HG03135 (cell line): ENCODE measurements around the gene ETS1.

Experiments
- ATAC-seq: cut with Tn5 transposase; IDR thresholded peaks from one replicate; pipeline ENCODE4 v1.9.1; 2021; ENCODE audit warnings: mild to moderate bottlenecking, moderate library complexity; ENCODE audit not compliant: unreplicated experiment

ETS1 gene

GRCh38 chr11:128595775-128596174 is 8.4 kb upstream of the ETS1 start:
- no peak for ATAC-seq

DNA sequence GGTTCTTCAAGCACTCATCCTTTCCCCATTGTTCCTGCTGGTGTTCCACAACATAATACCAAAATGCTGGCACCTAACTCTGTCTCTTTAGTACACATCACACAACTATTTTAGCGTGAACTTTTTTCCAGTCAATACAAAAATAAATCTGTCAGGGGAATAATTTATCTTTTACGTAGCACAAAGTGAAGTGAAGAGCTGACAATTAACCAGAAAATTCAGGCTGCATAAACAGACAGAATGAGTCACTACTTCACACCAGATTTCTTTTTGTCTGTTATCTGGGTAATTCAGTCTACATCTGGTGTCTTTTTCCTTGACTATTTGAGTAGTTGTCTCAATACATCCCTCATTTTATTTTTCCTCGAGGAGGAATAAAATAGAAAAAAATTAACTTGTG is 7.9 kb upstream of the ETS1 start:
- ATAC-seq: no peak

GRCh38 chr11:128594226-128594625 is 6.9 kb upstream of the ETS1 start:
- no peak for ATAC-seq

GRCh38 chr11:128593281-128593680 is 5.9 kb upstream of the ETS1 start:
- no peak for ATAC-seq

GRCh38 chr11:128592454-128592853 is 5.1 kb upstream of the ETS1 start:
- ATAC-seq: no peak

DNA sequence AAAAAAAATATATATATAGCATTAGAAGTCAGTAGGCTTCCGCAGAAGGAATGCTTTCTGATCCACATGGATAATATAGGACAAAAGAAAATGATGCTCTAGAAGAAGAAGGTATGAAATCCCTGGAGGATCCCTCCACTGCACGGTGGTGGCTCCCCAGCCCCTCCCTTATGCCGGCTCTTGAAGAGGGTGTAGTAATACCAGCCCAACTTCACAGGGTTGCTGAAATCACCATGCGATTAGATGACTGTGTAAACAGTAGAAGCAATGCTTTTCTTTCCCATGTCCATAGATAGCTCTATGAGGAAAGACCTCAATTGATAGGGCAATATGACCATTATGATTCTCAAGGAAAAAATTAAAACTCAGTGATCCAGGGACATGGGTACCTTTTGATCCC is 3.2 kb upstream of the ETS1 start:
- ATAC-seq: no peak

DNA sequence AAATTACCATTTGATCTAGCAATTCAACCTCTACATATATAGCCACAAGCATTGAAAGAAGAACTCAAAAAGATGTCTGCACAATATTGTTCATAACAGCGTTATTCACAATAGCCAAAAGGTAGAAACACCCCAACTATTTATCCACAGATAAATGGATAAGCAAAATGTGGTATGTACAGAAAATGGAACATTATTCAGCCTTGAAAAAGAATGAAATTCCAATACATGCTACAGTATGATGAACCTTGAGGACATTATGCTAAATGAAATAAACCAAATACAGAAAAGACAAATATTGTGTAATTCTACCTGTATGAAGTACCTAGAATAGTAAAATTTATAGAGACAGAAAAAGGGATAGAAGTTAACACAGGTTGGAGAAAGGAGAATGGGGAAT is 2.6 kb upstream of the ETS1 start:
- no peak for ATAC-seq

GRCh38 chr11:128588093-128588492 is 735 bp upstream of the ETS1 start:
- no peak for ATAC-seq

- no peak for ATAC-seq
Observed at GRCh38 chr11:128586689-128587088, 669 bp downstream of the ETS1 start.

DNA sequence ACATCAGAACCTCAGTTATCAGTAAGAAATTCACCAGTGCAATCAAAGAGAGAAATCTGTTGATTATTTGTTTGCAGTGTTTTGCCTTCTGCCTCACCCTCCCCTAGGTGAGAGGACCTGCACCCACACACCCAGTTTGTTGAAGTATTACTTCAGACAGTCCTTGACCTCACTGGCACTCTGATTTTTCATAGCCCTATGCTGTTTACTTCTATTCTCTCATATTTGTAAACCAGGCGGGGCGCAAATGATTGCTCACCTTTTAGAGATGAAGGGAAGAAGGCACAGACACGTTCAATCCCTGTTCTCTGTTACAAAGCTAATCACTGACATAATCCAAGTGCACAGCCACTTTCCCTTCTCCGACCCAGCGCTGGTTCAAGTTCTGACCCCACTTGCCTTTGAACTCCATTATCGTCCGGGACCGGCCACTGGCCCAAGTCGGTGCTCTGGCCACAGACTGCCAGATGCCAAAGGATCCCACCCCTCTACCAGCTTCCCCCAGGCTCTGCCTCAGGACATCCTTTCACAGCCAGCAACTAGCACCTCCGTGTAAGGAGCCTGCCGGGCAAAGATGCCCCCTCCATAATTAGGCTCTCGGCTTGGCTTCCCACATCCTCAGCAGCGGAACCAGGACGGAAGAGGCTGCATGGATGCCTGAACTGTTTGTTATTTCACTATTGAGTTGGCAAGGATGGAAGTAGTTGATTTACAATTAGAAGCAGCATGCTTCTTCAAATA is 1.7 kb downstream of the ETS1 start:
- no peak for ATAC-seq

DNA sequence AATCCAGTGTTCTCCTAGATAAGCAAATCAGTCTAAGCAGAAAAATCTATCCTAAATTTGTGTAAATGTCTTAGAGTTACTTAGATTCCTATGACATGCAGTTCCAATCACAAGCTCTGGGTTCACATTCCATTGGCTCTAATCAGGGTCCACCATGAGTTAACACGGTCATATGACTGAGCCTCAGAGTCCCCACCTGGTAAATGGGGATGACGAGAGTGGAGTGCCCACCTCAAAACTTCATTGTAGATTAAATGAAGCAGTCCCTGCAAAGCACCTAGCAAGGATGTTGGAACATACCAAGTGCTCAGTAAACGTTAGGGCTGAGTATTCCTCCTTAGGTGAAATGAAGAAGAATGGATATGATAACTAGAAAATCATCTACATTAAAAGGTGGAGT is 3.1 kb downstream of the ETS1 start:
- ATAC-seq: no peak

GRCh38 chr11:128582496-128583366 is 4.6 kb downstream of the ETS1 start:
- ATAC-seq: no peak

DNA sequence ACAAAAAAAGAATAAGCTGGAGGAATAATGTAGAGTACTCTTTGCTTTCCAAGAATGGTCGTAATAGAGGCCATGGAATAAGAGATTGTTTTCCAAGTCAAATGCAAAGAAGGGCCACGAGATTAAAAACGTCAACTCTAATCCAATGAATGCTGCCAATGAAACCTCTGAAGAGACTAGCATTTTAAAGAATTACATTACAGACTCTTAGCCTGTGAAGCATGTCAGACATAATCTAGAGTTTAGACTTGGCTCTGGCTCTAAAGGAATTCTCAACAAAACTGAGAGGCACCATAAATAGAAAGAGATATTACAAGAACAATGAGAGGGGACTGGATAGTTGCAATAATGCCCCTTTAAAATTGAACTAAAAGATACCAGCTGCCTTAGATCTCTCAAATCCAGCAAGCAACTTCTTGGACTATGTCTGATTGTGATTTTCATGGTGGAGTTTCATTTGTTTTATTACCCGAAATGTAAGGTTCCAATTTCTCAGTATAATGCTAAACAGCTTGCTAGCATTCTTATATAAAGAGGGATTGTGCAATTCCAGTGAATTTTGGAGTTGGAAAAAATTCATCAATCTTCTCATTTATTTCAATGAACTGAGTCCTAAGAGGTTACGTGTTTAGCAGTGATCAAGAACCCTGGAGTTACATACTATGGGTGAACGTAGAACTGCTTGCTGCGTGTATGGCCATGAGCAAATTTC is 5.6 kb downstream of the ETS1 start:
- ATAC-seq: no peak

- ATAC-seq: no peak
Observed at GRCh38 chr11:128580612-128581011, 6.7 kb downstream of the ETS1 start.

GRCh38 chr11:128579798-128580504 is 7.4 kb downstream of the ETS1 start:
- ATAC-seq: peak; percentile 70

DNA sequence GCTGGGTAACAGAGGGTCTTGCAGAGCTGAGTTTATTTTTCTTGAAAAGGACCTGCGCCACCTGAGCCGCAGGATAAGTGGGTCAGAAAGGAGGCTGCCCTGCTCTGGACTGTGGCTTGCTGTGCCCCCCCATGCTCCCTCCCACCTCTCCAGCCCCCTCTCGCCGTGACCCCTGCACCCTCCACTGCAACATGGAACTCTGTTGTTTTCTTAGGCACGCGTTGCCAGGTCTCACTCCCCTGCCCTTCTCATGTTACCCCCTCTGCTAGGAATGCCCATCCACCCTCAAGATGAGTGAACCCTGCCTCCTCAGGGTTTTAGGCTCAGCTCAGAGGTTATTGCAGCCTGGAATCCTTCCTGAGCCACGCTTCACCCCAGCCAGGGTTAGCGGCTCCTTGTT is 10.8 kb downstream of the ETS1 start:
- ATAC-seq: no peak

- ATAC-seq: no peak
Observed at GRCh38 chr11:128575961-128576350, 11.4 kb downstream of the ETS1 start.

DNA sequence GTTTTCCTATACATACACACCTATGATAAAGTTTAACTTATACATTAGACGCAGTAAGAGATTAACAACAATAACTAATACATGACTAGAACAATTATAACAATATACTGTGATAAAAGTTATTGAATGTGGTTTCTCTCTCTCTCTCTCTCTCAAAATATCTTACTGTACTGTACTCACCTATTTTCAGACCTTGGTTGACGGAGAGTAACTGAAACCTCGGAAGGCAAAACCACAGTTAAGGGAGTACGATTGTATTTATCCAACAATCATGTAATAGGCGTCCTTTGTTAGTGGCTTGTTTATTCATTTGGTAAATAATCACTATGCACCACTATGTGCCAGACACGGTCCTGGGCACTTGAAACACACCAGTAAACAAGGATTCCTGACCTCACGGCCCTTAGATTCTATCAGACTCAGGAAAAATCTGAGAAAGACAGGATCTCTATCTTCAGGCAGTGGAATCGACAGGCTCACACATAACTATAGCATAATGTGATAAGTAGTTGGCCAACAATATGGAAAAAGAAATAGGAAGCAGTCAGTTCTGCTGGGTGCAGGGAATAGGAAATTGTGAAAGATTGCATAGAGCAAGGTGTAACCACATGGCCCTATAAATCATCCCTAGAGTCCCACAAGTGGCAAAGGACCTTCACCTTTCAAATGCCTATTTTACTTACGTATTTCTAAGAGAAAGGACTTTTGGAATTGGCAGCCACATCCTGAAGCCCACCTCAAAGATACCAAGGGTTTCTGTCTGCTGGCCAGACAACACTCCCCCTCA is 12.0 kb downstream of the ETS1 start:
- no peak for ATAC-seq

GRCh38 chr11:128574576-128575011 is 12.8 kb downstream of the ETS1 start:
- no peak for ATAC-seq

GRCh38 chr11:128573638-128574037 is 13.7 kb downstream of the ETS1 start:
- no peak for ATAC-seq
